T-helper 17 cell (primary cell): ENCODE results near the gene RPS14. TPM values are rescaled to one million over a fixed set of nuclear protein-coding genes. Genes with fewer than 3 reads are reported as not detected.

ENCODE experiments used
- ATAC-seq: fragments of 150-1000 bp; cut with Tn5 transposase; 2 replicates; pipeline ENCODE4 v1.10.0; 2021; ENCODE audit warnings: mild to moderate bottlenecking, moderate library complexity
- DNase-seq, 3 donors: peaks; one replicate each; pipeline versions ENCODE4 v3.0.0 to v3.0.0-alpha.2; 2020 to 2021
- H3K9me3 ChIP-seq: one replicate; pipeline ENCODE4 v1.7.0; 2013; ENCODE audit warnings: low read length, mild to moderate bottlenecking; ENCODE audit not compliant: control insufficient read depth, poor library complexity, severe bottlenecking
- H3K27ac Mint-ChIP-seq: one replicate; pipeline ENCODE4 v1.8.0; 2022; ENCODE audit warnings: mild to moderate bottlenecking, moderate library complexity, mixed read lengths
- H3K27me3 Mint-ChIP-seq: one replicate; pipeline ENCODE4 v1.8.0; 2022; ENCODE audit warnings: mixed read lengths
- H3K36me3 Mint-ChIP-seq: one replicate; pipeline ENCODE4 v1.8.0; 2022; ENCODE audit warnings: low read depth, mixed read lengths
- H3K4me1 Mint-ChIP-seq: one replicate; pipeline ENCODE4 v1.8.0; 2022; ENCODE audit warnings: mild to moderate bottlenecking, mixed read lengths
- H3K4me3 Mint-ChIP-seq: one replicate; pipeline ENCODE4 v1.8.0; 2022; ENCODE audit warnings: mild to moderate bottlenecking, moderate library complexity, mixed read lengths
- total RNA-seq, 4 donors: library from RNA in 2 of 4; stranded (reverse) in 2 of 4; gene quantifications; one replicate each; pipeline ENCODE4 v1.2.3 and lab custom pipeline; 2022 to 2026

Gene RPS14
- total RNA-seq, 2 donors from 2014 or later: 3,455 to 4,953 TPM

DNA sequence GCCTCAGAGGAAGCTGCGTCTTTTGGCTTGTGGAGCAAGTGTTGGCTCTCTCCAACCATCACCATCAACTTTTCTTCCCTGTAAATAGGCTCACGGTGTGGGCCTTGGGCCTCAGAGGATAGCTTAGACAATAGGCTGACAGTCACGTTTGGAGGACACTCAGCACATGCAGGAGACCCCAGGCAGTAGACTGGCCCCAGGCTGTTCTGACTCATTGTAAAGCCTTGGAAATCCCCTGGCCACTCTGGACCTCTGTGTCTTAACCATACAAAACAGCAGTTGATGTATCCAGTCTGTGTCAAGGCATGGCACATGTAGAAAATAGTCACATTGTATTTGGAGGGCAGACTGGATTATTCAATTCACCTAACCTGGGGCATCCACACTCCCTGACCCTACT, 55.4 kb downstream of the RPS14 start:
- Mint-ChIP-seq H3K27me3 (no peaks in the 10 kb centered on the region), H3K27ac (peak overlapping the region; percentile 39), H3K4me1 (peaks cover 8% of the 10 kb centered on the region), H3K4me3 (no peak overlapping the region), H3K36me3 (peaks cover 12% of the 10 kb centered on the region)
- DNase-seq (no peak), ATAC-seq (no peak)
- H3K9me3 ChIP-seq: no peaks in the 10 kb centered on the region

DNA sequence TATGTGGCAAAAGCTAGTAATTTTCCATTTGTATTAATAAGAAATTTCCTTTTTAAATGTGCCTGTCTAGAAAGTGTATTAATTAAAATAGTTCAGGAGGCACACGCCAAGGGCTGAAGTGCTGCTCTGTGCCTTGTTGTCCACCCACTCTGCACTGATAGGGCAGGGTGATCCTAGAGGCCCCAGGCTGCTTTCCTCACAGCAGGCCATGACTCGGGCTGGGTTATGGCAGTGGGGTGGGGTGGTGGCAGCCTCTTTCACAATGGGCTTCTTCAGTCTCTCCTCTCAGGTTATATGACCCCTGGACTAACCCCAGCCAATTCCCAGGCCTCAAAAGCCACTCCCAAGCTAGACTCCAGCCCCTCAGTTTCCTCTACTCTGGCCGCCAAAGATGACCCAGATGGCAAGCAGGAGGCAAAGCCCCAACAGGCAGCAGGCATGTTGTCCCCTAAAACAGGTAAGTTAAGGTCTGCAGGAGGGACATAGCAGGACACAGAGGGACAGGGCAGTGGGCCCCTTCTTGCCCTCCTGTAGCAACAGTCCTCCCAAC, 56.4 kb downstream of the RPS14 start:
- H3K9me3 ChIP-seq: no peaks in the 10 kb centered on the region
- H3K27ac Mint-ChIP-seq: peak overlapping the region; percentile 39
- no peak overlapping the region for H3K4me3 Mint-ChIP-seq
- H3K36me3 Mint-ChIP-seq: peaks cover 10% of the 10 kb centered on the region
- H3K27me3 Mint-ChIP-seq: no peaks in the 10 kb centered on the region
- DNase-seq (no peak), ATAC-seq (no peak)
- H3K4me1 Mint-ChIP-seq: peaks cover 8% of the 10 kb centered on the region

- ATAC-seq (no peak), DNase-seq (no peak)
- H3K27me3 Mint-ChIP-seq: no peaks in the 10 kb centered on the region
- peaks cover 9% of the 10 kb centered on the region for H3K36me3 Mint-ChIP-seq
- H3K4me3 Mint-ChIP-seq: no peak overlapping the region
- H3K4me1 Mint-ChIP-seq: peaks cover 8% of the 10 kb centered on the region
- H3K27ac Mint-ChIP-seq: no peak overlapping the region
- H3K9me3 ChIP-seq: no peaks in the 10 kb centered on the region
Observed at GRCh38 chr5:150392680-150393079, 56.9 kb downstream of the RPS14 start.

Other genes starting within 250 kb of the RPS14 start
- gene CAMK2A, start 160.0 kb downstream of the RPS14 start, total RNA-seq: not detected
- not detected for gene ARSI, start 146.8 kb downstream of the RPS14 start, total RNA-seq
- gene TCOF1, start 92.0 kb downstream of the RPS14 start, total RNA-seq: 10 to 100 TPM; 49.2 to 57.3 TPM
- gene CD74, start 36.8 kb downstream of the RPS14 start, total RNA-seq: 100 to 1,000 TPM; 477 to 721 TPM
- gene NDST1, start 58.4 kb upstream of the RPS14 start, total RNA-seq: 10 to 100 TPM in 1 of 2 donors, 1 to 10 TPM in 1; 2.2 to 13.7 TPM
- 1 to 10 TPM in 1 of 2 donors, not detected in 1; 1.5 TPM for gene SYNPO, start 190.9 kb upstream of the RPS14 start, total RNA-seq
- not detected for gene MYOZ3, start 211.5 kb upstream of the RPS14 start, total RNA-seq